ENCODE measurements around the gene NINL. TPM values are rescaled to one million over a fixed set of nuclear protein-coding genes. Genes with fewer than 3 reads are reported as not detected.
"Not testable (repeated sequence)": the region's sequence is repeated elsewhere in the genome, so short reads cannot be mapped to it uniquely, and the experiment has no call there.

Gene NINL
- total RNA-seq, 3 donors from 2014 or later (not counting 1 experiment from before 2014, with no cell fraction given), result 3.1 to 6.9 (median 4.9) TPM

DNA sequence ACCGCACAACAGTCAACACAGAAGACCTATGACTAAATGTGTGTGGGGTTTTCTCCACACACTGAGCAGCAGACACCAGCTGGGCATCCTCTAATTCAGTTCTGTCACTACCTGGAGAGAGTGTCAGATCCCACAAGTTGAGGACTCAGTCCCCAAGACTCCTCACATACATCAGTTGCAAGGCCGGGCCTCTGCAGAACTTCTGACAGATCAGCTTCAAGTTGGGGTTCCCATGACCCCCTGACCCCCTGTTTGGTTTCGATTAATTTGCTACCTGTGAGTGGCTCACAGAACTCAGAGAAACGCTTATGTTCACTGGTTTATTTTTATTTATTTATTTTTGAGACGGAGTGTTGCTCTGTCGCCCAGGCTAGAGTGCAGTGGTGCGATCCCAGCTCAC, 3.2 kb upstream of the NINL start:
- 96% methylated on average over 7 of the region's 7 CpGs for WGBS (ENCODE audit: insufficient coverage)
- Mint-ChIP-seq H3K9me3 (no peaks in the 10 kb centered on the region), H3K4me3 (no peak overlapping the region), H3K36me3 (no peaks in the 10 kb centered on the region), H3K4me1 (peaks cover 5 to 6% of the 10 kb centered on the region in 2 donors), H3K27ac (no peak overlapping the region), H3K27me3 (ENCODE audit: low read depth in 2 of 2) (peaks cover 3 to 12% of the 10 kb centered on the region in 2 donors)
- no peaks in the 10 kb centered on the region for H3K9me3 ChIP-seq (ENCODE audit: control insufficient read depth, insufficient read depth, low read length)
- no peak overlapping the region for H3K27ac ChIP-seq (ENCODE audit: low read length)
- intact Hi-C loops (cut with micrococcal nuclease), result no loop called here
- ATAC-seq (no peak), DNase-seq (no peak)
- H3K27me3 ChIP-seq (ENCODE audit: control insufficient read depth, insufficient read depth, low read length), result peaks cover 9% of the 10 kb centered on the region
- peaks cover 11% of the 10 kb centered on the region for H3K4me1 ChIP-seq (ENCODE audit: control insufficient read depth, insufficient read depth, low read length)
- no peak overlapping the region for H3K4me3 ChIP-seq (ENCODE audit: low read length)
- TF ChIP-seq, protein P1, sequence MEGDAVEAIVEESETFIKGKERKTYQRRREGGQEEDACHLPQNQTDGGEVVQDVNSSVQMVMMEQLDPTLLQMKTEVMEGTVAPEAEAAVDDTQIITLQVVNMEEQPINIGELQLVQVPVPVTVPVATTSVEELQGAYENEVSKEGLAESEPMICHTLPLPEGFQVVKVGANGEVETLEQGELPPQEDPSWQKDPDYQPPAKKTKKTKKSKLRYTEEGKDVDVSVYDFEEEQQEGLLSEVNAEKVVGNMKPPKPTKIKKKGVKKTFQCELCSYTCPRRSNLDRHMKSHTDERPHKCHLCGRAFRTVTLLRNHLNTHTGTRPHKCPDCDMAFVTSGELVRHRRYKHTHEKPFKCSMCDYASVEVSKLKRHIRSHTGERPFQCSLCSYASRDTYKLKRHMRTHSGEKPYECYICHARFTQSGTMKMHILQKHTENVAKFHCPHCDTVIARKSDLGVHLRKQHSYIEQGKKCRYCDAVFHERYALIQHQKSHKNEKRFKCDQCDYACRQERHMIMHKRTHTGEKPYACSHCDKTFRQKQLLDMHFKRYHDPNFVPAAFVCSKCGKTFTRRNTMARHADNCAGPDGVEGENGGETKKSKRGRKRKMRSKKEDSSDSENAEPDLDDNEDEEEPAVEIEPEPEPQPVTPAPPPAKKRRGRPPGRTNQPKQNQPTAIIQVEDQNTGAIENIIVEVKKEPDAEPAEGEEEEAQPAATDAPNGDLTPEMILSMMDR (IDR thresholded peaks at IDR 0.05), result no peak
- no peaks in the 10 kb centered on the region for H3K36me3 ChIP-seq (ENCODE audit: control insufficient read depth, insufficient read depth, low read length)

DNA sequence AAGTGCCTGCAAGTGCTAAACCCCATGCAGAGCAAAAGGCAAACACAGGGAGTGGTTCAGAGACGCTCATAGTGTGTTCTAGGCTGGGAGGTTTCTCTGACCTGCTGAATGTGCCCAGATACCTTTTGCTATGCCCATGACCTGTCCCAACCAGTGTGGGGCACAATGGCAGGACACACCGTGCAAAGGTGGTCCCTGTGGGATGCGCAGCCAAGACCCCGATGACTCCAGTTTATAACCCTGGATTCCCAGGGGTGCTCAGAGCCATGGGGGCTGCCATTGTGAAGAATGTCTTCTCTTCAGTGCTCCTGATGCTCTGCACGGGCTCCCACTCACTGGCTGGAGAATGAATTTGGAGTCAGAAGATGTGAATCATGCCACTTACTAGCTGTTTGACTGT, 2.2 kb upstream of the NINL start:
- intact Hi-C loops (cut with micrococcal nuclease), result no loop called here
- H3K4me3 Mint-ChIP-seq, result no peak overlapping the region
- no peaks in the 10 kb centered on the region for H3K36me3 Mint-ChIP-seq

DNA sequence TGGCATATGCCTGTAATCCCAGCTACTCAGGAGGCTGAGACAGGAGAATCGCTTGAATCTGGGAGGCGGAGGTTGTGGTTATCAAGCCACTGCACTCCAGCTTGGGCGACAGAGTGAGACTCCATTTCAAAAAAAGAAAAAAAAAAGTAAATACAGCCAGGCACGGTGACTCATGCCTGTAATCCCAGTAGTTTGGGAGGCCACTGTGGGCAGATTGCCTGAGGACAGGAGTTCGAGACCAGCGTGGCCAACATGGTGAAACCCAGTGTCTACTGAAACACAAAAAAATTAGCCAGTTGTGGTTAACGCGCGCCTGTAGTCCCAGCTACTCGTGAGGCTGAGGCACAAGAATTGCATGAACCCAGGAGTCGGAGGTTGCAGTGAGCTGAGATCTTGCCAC, 1.5 kb upstream of the NINL start:
- peaks cover 11% of the 10 kb centered on the region for H3K4me1 ChIP-seq (ENCODE audit: control insufficient read depth, insufficient read depth, low read length)
- no peaks in the 10 kb centered on the region for H3K36me3 ChIP-seq (ENCODE audit: control insufficient read depth, insufficient read depth, low read length)
- H3K27me3 Mint-ChIP-seq (ENCODE audit: low read depth in 2 of 2), result peaks cover 17 to 19% of the 10 kb centered on the region in 2 donors
- no peak overlapping the region for H3K27ac Mint-ChIP-seq
- ATAC-seq (no peak), DNase-seq (no peak)
- H3K9me3 ChIP-seq (ENCODE audit: control insufficient read depth, insufficient read depth, low read length), result no peaks in the 10 kb centered on the region
- peaks cover 9% of the 10 kb centered on the region for H3K27me3 ChIP-seq (ENCODE audit: control insufficient read depth, insufficient read depth, low read length)
- no peak overlapping the region for H3K4me3 Mint-ChIP-seq
- no peaks in the 10 kb centered on the region for H3K9me3 Mint-ChIP-seq
- peaks cover 5 to 6% of the 10 kb centered on the region in 2 donors for H3K4me1 Mint-ChIP-seq
- no peak overlapping the region for H3K4me3 ChIP-seq (ENCODE audit: low read length)
- 76% methylated on average over 11 of the region's 11 CpGs for WGBS (ENCODE audit: insufficient coverage)
- H3K27ac ChIP-seq (ENCODE audit: low read length), result no peak overlapping the region
- intact Hi-C loops (cut with micrococcal nuclease), result no loop called here
- TF ChIP-seq, protein P1 (IDR thresholded peaks at IDR 0.05), result no peak
- no peaks in the 10 kb centered on the region for H3K36me3 Mint-ChIP-seq

More for the DNA sequence above, 2.2 kb upstream of the NINL start:
- Mint-ChIP-seq H3K27ac (no peak overlapping the region), H3K4me1 (peaks cover 5 to 6% of the 10 kb centered on the region in 2 donors), H3K9me3 (no peaks in the 10 kb centered on the region), H3K27me3 (ENCODE audit: low read depth in 2 of 2) (peaks cover 12 to 15% of the 10 kb centered on the region in 2 donors)
- TF ChIP-seq, protein P1 (IDR thresholded peaks at IDR 0.05), result no peak
- no peaks in the 10 kb centered on the region for H3K36me3 ChIP-seq (ENCODE audit: control insufficient read depth, insufficient read depth, low read length)
- H3K4me1 ChIP-seq (ENCODE audit: control insufficient read depth, insufficient read depth, low read length), result peaks cover 11% of the 10 kb centered on the region
- no peak overlapping the region for H3K4me3 ChIP-seq (ENCODE audit: low read length)
- peaks cover 9% of the 10 kb centered on the region for H3K27me3 ChIP-seq (ENCODE audit: control insufficient read depth, insufficient read depth, low read length)
- H3K9me3 ChIP-seq (ENCODE audit: control insufficient read depth, insufficient read depth, low read length), result no peaks in the 10 kb centered on the region
- no peak for DNase-seq
- WGBS (ENCODE audit: insufficient coverage), result 87% methylated on average over 5 of the region's 5 CpGs
- no peak for ATAC-seq
- H3K27ac ChIP-seq (ENCODE audit: low read length), result no peak overlapping the region

DNA sequence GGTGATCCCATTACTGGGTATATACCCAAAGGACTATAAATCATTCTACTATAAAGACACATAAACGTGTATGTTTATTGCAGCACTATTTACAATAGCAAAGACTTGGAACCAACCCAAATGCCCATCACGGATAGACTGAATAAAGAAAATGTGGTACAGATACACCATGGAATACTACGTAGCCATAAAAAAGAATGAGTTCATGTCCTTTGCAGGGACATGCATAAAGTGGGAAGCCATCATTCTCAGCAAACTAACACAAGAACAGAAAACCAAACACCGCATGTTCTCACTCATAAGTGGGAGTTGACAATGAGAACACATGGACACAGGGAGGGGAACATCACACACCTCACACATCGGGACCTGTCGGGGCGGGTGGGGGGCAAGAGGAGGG, 1.7 kb downstream of the NINL start:
- intact Hi-C loops (cut with micrococcal nuclease); H3K36me3 ChIP-seq (ENCODE audit: control insufficient read depth, insufficient read depth, low read length); DNase-seq; H3K27me3 ChIP-seq (ENCODE audit: control insufficient read depth, insufficient read depth, low read length); H3K9me3 ChIP-seq (ENCODE audit: control insufficient read depth, insufficient read depth, low read length); H3K36me3 Mint-ChIP-seq; H3K4me3 ChIP-seq (ENCODE audit: low read length); H3K27ac ChIP-seq (ENCODE audit: low read length); H3K9me3 Mint-ChIP-seq; H3K4me1 Mint-ChIP-seq; H3K27ac Mint-ChIP-seq; ATAC-seq: not testable (repeated sequence)
- peaks cover 17 to 19% of the 10 kb centered on the region in 2 donors for H3K27me3 Mint-ChIP-seq (ENCODE audit: low read depth in 2 of 2)
- peaks cover 11% of the 10 kb centered on the region for H3K4me1 ChIP-seq (ENCODE audit: control insufficient read depth, insufficient read depth, low read length)
- 88% methylated on average over 3 of the region's 7 CpGs for WGBS (ENCODE audit: insufficient coverage)
- peak overlapping the region; percentile 60 for H3K4me3 Mint-ChIP-seq
